Stimulated activated CD8-positive, alpha-beta memory T cell treated with anti-CD3 and anti-CD28 coated beads, Interleukin-15, amount 100 ng/mL, for 48 hours (primary cell): ENCODE results near the gene LRFN4.
A peak's percentile ranks its signal among the peaks of the same experiment; 100 is the strongest.

Experiments
- DNase-seq, 2 donors: peaks; one replicate each; pipeline ENCODE4 v3.0.0-alpha.2; 2020; ENCODE audit warnings: low read depth in 2 of 2

Gene LRFN4

GRCh38 chr11:66845143-66845875 lies 11.6 kb upstream of the LRFN4 start:
- DNase-seq, result no peak

- no peak for DNase-seq
These were observed 11.0 kb upstream of the LRFN4 start for GRCh38 chr11:66845876-66846212.

- DNase-seq, result no peak
These were observed 10.2 kb upstream of the LRFN4 start for GRCh38 chr11:66846671-66847091.

GRCh38 chr11:66847461-66848232 lies 9.2 kb upstream of the LRFN4 start:
- DNase-seq, result no peak

- DNase-seq, result no peak
These were observed 8.0 kb upstream of the LRFN4 start for GRCh38 chr11:66848671-66849500.

GRCh38 chr11:66849501-66850234 lies 7.2 kb upstream of the LRFN4 start:
- no peak for DNase-seq

- DNase-seq, result no peak
These were observed 6.7 kb upstream of the LRFN4 start for GRCh38 chr11:66850235-66850587.

- no peak for DNase-seq
These were observed 6.2 kb upstream of the LRFN4 start for GRCh38 chr11:66850588-66851238.

GRCh38 chr11:66851239-66851596 lies 5.6 kb upstream of the LRFN4 start:
- DNase-seq, result no peak

GRCh38 chr11:66851698-66852465 lies 5.0 kb upstream of the LRFN4 start:
- peak in 1 of 2 donors; percentile 16 for DNase-seq

GRCh38 chr11:66852466-66853241 lies 4.2 kb upstream of the LRFN4 start:
- no peak for DNase-seq

- DNase-seq, result no peak
These were observed 3.3 kb upstream of the LRFN4 start for GRCh38 chr11:66853242-66854229.

GRCh38 chr11:66854231-66854661 lies 2.6 kb upstream of the LRFN4 start:
- DNase-seq, result no peak

- no peak for DNase-seq
These were observed 2.1 kb upstream of the LRFN4 start for GRCh38 chr11:66854729-66855211.

GRCh38 chr11:66855574-66856495 lies 1.0 kb upstream of the LRFN4 start:
- DNase-seq, result peak; percentile 83 to 84

GRCh38 chr11:66857234-66857926 lies 516 bp downstream of the LRFN4 start:
- no peak for DNase-seq

GRCh38 chr11:66857927-66858185 lies 992 bp downstream of the LRFN4 start:
- no peak for DNase-seq
